ENCODE measurements around the gene FBXL16. TPM values are rescaled to one million over a fixed set of nuclear protein-coding genes. Genes with fewer than 3 reads are reported as not detected.
A peak's percentile ranks its signal among the peaks of the same experiment; 100 is the strongest.

The FBXL16 gene
- total and polyA plus RNA-seq, 9 of the 15 experiments (the other 6 are each of a cell fraction or from before 2014, with no cell fraction given), result 0.21 to 8.2 (median 1.7) TPM

DNA sequence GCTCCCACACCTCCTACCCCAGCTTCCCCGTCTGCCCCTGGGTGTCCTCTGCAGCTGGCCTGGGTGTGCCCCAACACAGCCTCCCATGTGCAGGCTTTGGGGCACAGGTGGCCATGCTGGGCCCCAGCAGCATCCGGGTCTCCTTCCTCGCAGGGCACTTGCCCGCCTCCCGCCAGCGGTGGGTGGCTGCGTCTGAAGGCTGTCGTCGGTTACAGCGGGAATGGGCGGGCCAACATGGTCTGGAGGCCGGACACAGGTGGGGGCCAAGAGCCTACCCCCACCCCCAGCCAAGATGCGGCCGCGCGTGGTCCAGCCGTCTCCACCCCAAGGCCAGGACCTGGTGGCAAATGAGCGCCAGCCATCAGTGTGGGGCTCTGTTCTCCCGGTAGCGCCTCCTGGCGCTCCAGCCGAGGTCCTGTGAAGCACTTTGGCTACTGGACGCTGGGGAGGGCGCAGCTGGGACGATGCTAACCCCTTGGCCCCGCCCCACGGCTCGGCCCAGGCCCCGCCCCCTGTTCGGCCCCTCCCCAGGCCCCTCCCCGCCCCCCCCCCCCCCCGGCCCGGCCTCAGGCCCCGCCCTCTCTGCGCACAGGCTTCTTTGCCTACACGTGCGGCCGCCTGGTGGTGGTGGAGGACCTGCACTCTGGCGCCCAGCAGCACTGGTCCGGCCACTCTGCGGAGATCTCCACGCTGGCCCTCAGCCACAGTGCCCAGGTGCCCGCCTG is 45.0 kb downstream of the FBXL16 start (continued):
- TF ChIP-seq, protein P1, sequence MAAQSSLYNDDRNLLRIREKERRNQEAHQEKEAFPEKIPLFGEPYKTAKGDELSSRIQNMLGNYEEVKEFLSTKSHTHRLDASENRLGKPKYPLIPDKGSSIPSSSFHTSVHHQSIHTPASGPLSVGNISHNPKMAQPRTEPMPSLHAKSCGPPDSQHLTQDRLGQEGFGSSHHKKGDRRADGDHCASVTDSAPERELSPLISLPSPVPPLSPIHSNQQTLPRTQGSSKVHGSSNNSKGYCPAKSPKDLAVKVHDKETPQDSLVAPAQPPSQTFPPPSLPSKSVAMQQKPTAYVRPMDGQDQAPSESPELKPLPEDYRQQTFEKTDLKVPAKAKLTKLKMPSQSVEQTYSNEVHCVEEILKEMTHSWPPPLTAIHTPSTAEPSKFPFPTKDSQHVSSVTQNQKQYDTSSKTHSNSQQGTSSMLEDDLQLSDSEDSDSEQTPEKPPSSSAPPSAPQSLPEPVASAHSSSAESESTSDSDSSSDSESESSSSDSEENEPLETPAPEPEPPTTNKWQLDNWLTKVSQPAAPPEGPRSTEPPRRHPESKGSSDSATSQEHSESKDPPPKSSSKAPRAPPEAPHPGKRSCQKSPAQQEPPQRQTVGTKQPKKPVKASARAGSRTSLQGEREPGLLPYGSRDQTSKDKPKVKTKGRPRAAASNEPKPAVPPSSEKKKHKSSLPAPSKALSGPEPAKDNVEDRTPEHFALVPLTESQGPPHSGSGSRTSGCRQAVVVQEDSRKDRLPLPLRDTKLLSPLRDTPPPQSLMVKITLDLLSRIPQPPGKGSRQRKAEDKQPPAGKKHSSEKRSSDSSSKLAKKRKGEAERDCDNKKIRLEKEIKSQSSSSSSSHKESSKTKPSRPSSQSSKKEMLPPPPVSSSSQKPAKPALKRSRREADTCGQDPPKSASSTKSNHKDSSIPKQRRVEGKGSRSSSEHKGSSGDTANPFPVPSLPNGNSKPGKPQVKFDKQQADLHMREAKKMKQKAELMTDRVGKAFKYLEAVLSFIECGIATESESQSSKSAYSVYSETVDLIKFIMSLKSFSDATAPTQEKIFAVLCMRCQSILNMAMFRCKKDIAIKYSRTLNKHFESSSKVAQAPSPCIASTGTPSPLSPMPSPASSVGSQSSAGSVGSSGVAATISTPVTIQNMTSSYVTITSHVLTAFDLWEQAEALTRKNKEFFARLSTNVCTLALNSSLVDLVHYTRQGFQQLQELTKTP (IDR thresholded peaks at IDR 0.05; ENCODE audit: low read depth in 1 of 2, partially characterized antibody in 2 of 2), result no peak
- no peak for TF ChIP-seq PHF21A (IDR thresholded peaks at IDR 0.05; ENCODE audit: borderline replicate concordance, low read depth)
- TF ChIP-seq TARDBP (IDR thresholded peaks at IDR 0.05), result no peak
- TF ChIP-seq RFX5 (IDR thresholded peaks at IDR 0.05; ENCODE audit: low read depth, low read length), result no peak
- TF ChIP-seq TRIM28 (IDR thresholded peaks at IDR 0.05), result no peak
- TF ChIP-seq FOXM1 (IDR thresholded peaks at IDR 0.05; ENCODE audit: low read depth), result no peak
- TF ChIP-seq FOXM1 (CRISPR knock-in tag; IDR thresholded peaks at IDR 0.05; ENCODE audit: low read depth), result no peak
- no peak for TF ChIP-seq JUNB (CRISPR knock-in tag; conservative IDR thresholded peaks at IDR 0.05)
- no peak for TF ChIP-seq SIN3B (IDR thresholded peaks at IDR 0.05; ENCODE audit: low read depth)
- no peak for TF ChIP-seq ZNF175 (CRISPR knock-in tag; IDR thresholded peaks at IDR 0.05; ENCODE audit: low read depth)
- TF ChIP-seq PCBP1 (IDR thresholded peaks at IDR 0.05; ENCODE audit: low read depth, low read length, poor library complexity, severe bottlenecking), result no peak
- TF ChIP-seq, protein P2, sequence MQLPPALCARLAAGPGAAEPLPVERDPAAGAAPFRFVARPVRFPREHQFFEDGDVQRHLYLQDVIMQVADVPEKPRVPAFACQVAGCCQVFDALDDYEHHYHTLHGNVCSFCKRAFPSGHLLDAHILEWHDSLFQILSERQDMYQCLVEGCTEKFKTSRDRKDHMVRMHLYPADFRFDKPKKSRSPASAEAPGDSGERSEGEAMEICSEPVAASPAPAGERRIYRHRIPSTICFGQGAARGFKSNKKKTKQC (CRISPR knock-in tag; IDR thresholded peaks at IDR 0.05), result no peak
- no peak for TF ChIP-seq SMAD4 (CRISPR knock-in tag; conservative IDR thresholded peaks at IDR 0.05)
- TF ChIP-seq ZKSCAN8 (CRISPR knock-in tag; IDR thresholded peaks at IDR 0.05), result no peak
- no peak for TF ChIP-seq NFE2 (IDR thresholded peaks at IDR 0.05; ENCODE audit: low read depth)
- TF ChIP-seq PRMT5 (CRISPR knock-in tag; IDR thresholded peaks at IDR 0.05), result no peak
- TF ChIP-seq, protein P3, sequence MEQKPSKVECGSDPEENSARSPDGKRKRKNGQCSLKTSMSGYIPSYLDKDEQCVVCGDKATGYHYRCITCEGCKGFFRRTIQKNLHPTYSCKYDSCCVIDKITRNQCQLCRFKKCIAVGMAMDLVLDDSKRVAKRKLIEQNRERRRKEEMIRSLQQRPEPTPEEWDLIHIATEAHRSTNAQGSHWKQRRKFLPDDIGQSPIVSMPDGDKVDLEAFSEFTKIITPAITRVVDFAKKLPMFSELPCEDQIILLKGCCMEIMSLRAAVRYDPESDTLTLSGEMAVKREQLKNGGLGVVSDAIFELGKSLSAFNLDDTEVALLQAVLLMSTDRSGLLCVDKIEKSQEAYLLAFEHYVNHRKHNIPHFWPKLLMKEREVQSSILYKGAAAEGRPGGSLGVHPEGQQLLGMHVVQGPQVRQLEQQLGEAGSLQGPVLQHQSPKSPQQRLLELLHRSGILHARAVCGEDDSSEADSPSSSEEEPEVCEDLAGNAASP (IDR thresholded peaks at IDR 0.05), result no peak
- peak; percentile 83 for TF ChIP-seq RB1 (IDR thresholded peaks at IDR 0.05; ENCODE audit: low read depth)
- no peak for TF ChIP-seq LEF1 (IDR thresholded peaks at IDR 0.05)
- no peak for TF ChIP-seq CHD1 (IDR thresholded peaks at IDR 0.05; ENCODE audit: low read length)
- TF ChIP-seq YY1 (IDR thresholded peaks at IDR 0.05; ENCODE audit: borderline replicate concordance in 1 of 3, control insufficient read depth in 1 of 3, extremely low read depth in 1 of 3, insufficient read depth in 3 of 3, insufficient read length in 1 of 3, insufficient replicate concordance in 2 of 3, low read depth in 1 of 3, low read length in 2 of 3), result peak in 1 of 3 experiments; percentile 75
- TF ChIP-seq ZFP30 (CRISPR knock-in tag; IDR thresholded peaks at IDR 0.05; ENCODE audit: borderline replicate concordance), result no peak

Data from K562 (cell line).